Stimulated activated naive CD8-positive, alpha-beta T cell treated with anti-CD3 and anti-CD28 coated beads, Interleukin-15, Interleukin-2, amounts not matched to agents 100 U/mL and 50 U/mL, for 24 hours (primary cell): ENCODE results near the gene PCSK1N.

Experiments
- ATAC-seq: fragments of 150-1000 bp; cut with Tn5 transposase; one replicate; pipeline ENCODE4 v1.10.0; 2021
- DNase-seq: peaks from one replicate; pipeline ENCODE4 v3.0.0; 2021

Gene PCSK1N

DNA sequence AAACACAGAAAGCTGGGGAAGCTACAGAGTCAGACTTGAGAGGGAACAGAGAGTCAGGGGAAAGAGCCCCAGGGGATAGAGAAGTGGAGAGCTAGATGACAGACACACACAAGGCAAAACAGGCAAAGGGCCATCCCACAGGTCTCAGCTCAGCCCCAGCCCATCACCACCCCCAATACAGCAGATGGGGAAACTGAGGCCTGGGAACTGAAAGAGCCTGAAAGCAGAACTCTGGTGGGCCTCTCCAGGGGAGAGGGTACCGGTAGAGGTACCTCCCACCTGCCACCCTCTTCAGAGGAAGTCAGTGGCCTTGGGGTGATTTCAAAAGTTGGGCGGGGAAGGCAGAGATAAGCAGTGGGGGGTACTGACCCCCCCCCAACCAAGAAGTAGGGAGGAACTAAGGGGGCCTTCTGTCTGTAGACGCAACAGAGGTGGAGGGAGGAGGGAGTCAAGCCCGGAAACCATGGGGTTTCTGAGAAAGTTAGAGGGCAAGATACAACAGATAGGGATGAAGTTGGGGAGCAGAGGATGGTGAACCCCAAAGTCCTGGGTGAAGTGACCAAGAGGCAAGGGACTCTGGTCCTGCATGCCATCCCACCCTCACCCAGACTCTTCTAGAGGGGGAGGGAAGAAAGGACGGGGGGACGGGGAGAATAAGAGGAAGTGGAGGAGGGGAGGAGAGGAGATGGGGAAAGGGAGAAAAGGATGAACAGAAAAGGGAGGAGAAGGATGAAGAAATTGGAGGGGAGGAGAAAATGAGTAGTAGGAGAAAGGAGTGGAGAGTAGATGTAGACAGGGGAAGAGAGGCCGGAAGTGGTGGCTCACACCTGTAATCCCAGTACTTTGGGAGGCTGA is 45.8 kb downstream of the PCSK1N start:
- ATAC-seq: no peak
- DNase-seq: no peak

DNA sequence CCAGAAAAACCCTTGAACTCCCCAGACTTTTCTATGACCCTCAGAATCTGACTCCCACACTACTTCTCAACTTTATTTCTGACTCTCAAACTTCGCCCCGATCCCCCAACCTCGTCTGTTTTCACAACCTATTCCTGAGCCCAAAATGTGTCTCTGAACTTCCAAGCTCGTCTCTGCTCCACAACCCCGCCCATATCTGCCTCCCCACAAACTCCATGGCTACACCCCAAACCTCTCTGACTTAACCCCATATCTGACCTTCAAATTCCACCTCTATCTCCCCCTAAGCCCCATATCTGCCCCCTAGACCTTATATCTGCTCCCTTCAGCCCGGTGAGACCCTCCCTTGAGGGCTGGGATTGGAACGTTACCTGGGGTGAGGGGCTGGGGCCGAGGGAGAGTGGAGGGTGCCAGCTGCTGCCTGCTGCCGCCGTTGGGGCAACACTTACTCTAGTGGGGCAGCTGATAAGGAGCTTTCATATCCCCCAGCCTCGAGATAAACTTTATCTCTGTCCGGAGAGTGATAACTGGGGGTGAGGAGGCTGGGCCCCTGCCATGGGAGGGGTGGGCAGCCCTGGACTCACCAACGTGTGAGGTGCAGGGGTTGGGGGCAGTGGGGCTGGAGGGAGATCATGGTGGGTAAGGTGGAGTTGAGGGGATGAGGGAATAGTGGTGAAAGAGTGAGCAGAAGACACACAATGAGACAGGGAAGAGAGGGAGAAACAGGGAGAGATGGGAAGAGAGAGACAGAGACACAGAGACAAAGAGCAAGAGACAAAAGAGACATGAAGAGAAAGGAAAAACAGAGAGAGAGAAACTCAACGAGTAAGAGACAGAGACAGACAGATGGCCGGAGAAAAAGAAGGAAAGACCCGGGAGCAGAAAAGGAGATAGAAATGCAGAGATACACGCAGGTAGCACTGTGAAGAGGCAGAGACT is 47.6 kb downstream of the PCSK1N start:
- DNase-seq (no peak), ATAC-seq (no peak)

DNA sequence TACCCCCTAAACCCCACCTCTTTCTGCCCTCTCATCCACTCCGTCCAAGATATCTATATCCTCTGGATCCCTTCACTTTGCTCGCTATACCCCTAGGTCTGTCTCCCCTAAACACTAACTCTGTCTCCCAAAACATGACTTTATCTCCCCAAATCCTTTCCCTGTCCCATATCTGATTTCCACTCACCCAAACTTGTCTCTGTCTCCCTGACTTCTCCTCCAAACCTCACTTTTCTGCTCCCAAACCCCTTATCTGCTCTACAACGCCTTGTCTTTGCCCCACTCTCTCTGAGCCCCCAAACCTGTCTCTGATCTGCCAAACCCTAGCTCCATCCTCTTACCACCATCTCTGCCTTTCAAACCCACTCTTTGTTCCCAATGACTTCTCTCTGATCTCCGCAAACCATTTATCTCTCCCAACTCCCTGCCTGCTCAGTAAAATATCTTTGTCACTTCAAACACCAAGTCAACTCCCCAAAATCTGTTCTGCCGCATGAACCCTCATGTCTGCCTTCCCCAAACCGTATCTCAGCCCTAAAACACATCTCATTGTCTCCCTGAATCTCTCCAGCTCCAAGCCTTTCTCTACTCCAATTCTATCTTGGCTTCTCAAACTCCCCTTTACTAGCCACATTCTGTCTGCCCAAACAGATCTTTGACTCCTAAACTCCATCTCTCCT is 48.4 kb downstream of the PCSK1N start:
- ATAC-seq: no peak
- no peak for DNase-seq

DNA sequence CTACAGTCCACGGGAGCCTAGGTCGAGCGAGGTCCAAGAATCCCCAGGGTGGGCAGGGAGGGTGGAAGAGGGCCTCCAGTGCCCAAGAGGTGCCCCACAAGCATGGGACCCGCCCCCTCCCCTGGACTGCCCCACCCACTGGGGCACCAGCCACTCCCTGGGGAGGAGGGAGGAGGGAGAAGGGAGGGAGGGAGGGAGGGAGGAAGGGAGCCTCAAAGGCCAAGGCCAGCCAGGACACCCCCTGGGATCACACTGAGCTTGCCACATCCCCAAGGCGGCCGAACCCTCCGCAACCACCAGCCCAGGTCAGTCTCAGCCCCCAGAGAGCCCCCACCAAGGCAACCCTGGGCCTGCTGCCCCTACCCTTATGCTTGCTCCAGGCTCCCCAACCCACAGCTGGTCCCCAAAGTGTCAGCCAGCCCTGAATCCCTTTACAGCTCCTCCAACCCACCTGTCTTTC is 49.0 kb downstream of the PCSK1N start, which contains the start of gene GATA1:
Gene GATA1, plus strand, starts transcription at position 250 of the 460 bp plus-strand sequence. CDS start 4,520 bp downstream, outside the sequence.
- DNase-seq (no peak), ATAC-seq (no peak)

DNA sequence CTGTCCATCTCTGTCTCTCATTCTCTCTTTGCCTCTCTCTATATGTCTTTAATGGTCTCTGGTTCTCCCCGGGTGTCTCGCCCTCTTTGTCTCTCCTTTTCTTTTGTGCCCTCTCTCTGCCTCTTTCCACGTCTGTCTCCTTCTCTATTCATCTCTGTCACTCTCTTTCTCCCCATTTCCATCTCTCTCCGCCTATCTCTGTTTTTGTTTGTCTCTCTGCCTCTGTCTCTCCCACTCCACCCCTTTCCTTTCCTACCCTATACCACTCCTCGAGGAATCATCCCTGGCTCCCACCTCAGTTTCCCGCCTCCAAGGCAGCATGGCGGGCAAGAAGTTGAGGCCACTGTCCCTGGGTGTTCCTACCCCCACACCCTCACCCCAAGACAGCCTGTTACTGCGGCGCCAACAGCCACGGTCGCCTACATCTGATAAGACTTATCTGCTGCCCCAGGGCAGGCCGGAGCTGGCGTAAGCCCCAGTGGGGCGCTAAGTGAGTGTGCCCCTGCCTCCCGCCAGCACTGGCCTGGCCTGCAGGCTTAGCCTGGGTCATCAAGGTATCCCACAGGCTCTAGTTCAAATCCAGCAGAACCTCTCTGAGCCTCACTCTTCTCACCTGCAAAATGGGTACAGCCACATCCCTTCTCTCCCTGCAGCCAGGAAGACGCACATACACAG is 49.7 kb downstream of the PCSK1N start:
- DNase-seq (no peak), ATAC-seq (no peak)

DNA sequence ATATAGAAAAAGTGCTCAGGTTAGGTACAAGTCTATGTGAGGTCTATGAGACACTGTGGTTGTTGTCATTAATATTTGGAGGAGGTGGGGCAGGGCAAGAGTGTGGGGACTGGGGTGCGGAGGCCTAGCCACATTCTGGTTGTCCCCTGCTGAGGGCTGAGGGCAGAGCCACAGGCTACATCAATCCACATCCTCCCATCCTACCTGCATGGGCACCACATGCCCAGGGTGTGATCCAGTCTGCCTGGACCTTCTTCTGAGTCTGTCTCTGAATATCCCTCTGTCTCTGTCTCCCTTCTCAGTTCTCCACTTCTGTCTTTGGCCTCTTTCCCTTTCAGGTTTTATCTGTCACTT is 50.2 kb downstream of the PCSK1N start:
- DNase-seq: no peak
- ATAC-seq: no peak

DNA sequence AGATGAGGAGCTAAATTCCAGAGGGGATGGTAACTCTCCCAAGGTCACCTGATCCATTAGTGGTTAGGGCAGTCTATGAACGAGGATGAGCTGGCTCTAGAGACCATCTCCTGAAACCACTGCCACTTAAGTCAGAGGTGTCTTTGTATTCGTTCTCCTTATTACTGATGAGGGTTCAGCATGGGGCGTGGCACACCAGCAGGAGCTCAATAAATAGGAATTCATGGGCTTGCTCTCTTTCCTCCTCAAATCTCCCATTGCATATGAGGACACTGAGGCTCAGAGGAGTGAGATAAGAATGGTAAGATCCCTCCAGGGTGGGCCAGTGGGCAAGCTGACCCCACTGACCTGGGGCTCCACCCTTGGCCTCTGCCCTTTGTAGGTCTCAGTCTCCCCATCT is 50.7 kb downstream of the PCSK1N start:
- no peak for ATAC-seq
- no peak for DNase-seq

DNA sequence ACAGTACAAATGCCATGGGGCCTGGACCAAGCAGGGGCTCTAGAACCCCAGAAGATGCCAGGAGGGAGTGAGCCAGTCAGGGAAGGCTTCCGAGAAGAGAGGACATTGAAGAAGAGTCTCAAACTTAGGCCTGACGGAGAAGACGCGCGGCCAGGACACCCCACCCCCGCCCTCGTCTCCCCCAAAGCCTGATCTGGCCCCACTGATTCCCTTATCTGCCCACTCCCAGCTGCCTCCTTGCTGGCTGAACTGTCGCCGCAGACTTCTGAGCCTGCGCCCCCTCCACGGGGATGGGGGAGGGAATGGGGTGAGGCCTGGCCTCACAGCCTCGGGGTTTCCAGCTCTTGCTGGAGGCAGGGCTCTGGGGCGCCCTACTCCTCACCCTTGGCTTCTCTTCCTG is 52.6 kb downstream of the PCSK1N start:
- no peak for ATAC-seq
- DNase-seq: no peak

DNA sequence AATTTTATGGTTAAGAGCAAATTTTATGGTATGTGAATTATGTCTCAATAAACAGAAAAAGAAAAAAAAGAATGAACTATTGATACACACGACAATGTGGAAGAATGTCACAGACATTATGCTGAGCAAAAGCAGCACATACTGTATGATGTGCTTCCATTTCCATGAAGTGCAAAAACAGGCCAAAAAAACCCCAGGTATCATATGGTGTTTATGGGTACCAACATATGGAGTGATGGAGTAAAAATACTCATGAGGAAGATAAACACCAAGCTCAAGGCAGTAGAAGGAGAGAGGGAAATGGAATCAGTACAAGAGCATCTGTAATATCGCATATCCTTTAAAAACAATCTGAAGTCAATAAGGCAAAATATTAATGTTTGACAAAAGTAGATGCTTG is 53.2 kb downstream of the PCSK1N start:
- DNase-seq: no peak

DNA sequence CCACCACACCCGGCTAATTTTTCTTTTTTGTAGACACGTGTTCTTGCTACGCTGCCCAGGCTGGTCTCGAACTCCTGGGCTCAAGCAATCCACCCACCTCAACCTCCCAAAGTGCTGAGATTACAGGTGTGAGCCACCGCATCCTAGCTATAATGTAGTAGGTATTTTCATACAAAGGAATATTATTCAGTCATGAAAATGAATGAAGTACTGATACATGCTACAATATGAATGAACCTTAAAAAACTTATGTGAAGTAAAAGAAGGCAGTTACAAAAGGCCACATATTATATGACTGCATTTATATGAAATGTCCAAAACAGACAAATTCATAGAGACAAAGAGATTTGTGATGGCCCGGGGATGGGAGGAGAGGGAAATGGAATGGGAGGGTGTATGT is 53.7 kb downstream of the PCSK1N start:
- DNase-seq: no peak
- no peak for ATAC-seq

More for the DNA sequence above, 53.2 kb downstream of the PCSK1N start:
- ATAC-seq: no peak
